Stimulated activated CD4-positive, alpha-beta T cell treated with anti-CD3 and anti-CD28 coated beads, Interleukin-2, amount 100 ng/mL, for 4 hours (primary cell): ENCODE data around the gene PSMD2.
A peak's percentile ranks its signal among the peaks of the same experiment; 100 is the strongest.
"Not testable (repeated sequence)": the region's sequence is repeated elsewhere in the genome, so short reads cannot be mapped to it uniquely, and the experiment has no call there.

ENCODE experiments used
- DNase-seq: peaks from one replicate; pipeline ENCODE4 v3.0.0-alpha.2; 2020; ENCODE audit warnings: low read depth

Gene PSMD2

DNA sequence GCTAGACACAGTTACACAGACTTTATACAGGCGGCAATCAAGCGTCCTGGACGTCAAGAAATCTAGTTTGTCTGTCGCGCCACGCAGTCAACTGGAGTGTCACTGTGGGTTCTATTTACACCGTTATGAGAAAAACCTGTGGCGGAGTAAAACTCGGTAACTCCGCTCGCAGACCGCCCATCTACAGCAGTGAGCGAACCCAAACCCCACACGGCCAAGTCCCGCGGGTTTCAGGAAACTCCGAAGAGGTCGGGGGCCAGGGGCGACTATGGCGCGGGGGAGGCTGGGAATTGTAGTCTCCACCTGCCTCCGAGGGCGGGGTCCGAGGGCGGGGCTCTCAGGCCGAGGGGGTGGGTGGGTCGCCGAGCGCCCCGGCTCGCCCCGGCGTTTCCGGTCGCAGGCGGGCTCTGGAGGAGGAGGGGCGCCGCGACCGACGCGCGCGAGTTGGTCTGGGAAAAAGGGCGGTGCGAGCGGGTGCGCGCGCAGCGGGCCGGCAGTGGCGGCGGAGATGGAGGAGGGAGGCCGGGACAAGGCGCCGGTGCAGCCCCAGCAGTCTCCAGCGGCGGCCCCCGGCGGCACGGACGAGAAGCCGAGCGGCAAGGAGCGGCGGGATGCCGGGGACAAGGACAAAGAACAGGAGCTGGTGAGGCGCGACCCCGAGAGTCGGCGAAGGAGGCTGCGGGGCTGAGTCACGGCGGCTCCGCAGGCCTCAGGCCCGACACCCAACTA lies at the start of gene PSMD2:
PSMD2 (plus strand) TSS at position 483 of the 729 bp plus-strand sequence; CDS start at position 509, 26 bp downstream.
- DNase-seq = peak; percentile 98

DNA sequence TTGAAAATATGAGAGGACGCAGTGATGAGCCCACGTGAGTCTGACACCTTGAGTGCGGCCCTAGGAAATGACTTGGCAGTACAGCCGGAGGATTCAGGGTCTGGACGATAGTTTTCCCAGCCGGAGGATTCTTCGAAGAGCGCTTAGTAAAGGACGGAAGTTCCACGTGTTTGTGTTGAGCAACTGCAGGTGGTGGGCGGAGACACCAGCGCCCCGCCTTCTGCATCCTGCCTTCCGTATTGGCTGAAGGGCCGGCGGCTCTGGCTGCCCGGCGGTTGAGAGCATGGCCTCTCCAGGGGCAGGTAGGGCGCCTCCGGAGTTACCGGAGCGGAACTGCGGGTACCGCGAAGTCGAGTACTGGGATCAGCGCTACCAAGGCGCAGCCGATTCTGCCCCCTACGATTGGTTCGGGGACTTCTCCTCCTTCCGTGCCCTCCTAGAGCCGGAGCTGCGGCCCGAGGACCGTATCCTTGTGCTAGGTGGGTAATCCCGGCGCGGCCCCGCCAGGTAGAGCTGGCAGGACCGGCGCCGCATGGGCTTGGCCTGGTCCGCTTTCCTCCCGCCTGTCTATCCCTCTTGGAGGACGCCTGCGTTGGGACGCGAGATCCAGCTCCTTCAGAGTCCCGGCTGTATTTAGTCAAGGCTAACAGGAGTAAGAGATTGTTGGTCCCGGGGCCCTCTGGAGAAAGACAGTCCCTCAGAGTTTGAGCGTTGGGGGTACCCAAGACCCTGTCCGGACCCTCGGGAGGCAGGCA lies 49.5 kb upstream of the PSMD2 start, which contains the start of gene EEF1AKMT4:
EEF1AKMT4 (plus strand) TSS at position 261 of the 755 bp plus-strand sequence; CDS start at position 284, 23 bp downstream.
- peak; percentile 93 for DNase-seq

DNA sequence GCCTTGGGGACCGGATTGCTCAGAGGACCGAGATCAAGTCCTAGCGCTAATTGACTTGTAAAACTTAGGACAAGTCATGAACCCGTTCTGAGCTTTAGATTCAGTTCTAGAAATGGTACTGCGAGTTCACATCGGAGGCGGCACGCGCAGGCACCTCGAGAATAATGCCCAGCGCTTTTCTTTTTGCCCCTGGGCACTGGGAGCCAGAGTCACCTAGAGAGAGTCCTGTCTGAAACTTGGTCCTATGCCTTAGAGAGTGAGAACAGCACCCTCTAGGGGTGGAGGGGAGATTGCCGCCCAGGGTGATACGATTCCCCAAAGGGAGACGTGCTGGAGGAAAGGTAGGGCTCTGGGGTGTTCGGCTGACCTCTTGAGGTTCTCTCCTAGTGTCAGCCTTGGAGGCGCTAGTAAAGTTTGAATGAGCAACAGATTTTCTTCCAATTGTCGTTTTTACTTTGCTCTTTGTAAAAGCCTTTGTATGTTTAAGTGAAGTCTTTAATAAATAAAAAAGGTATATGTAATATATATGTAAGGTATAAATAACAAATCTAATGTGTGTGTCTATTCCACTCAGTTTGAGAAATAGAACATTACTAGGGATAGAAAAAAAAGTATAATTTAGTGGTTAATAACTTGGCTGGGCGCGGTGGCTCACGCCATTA lies 48.7 kb upstream of the PSMD2 start:
- DNase-seq = peak; percentile 85

DNA sequence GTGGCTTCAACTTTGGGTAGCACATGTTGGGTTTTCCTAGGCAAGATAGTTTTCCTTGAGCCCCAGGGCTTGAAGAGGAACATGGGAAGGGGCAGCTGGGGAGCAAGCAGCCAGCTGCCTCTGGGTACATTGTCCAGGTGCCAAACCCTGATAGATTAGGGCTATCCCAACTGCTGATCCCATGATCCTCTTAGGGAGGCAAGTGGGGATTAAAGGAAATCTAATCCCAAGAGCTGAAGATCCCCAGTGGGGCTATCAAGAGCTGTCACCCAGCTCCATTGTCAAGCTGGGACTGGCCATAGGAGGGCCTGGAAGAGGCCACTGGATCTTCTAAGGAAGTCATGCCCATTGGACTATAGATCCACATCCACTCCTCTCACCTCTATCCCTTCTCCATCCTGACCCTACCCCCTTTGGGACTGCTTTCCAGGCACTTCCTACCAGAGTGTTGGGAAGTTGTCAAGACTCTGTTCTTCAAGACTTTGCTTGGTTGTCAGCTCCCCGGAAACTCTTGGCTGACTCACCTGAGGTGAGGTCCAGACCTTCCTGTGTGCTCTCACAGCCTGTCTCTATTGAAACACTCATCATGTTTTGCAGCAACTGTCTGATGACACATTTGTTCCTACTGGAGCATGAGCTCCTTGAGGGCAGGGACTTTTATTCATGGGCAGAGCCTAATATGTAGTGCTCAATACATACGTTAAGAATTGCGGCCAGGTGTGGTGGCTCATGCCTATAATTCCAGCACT lies 43.6 kb upstream of the PSMD2 start:
- no peak for DNase-seq

DNA sequence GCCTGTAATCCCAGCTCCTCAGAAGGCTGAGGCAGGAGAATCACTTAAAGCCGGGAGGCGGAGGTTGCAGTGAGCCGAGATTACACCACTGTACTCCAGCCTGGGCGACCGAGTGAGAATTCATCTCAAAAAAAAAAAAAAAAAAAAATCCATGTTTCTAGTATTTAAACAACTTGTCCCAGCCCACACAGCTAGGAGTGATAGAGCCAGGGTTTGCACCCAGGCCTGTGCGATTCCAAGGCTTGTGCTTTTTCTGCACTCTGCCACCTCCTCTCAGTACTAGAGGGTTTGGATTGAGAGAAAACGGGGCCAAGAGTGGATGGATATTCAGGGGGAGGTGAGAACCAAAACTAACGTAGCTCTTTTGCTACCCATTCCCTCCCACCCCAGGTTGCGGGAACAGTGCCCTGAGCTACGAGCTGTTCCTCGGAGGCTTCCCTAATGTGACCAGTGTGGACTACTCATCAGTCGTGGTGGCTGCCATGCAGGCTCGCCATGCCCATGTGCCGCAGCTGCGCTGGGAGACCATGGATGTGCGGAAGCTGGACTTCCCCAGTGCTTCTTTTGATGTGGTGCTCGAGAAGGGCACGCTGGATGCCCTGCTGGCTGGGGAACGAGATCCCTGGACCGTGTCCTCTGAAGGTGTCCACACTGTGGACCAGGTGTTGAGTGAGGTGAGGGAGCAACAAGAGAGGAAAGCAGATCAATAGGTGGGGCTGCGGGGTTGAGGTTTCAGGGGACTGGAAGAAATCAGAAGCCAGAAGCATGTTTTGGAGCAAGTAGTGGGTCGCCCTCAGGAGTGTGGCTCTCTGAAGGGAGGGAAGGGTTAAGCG lies 41.7 kb upstream of the PSMD2 start:
- no peak for DNase-seq

DNA sequence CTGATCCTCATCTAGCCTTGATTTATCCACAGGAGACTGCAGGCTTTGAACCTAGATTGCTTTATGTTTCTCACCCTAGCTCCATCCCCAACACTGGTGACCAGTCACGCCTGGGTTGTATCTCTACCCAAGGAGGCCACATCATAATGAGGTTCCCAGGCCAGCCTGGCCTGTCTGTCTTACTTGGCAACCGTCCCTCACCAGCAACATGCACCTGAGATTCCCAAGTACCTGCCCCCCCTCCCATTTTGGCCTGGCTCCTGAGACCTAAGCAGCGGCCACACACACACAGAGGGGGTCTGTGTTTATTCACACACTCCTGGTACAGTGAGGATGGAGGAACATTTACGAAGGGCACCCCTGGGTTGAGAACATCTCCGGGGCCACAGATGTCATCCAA lies 40.1 kb upstream of the PSMD2 start:
- DNase-seq = no peak

DNA sequence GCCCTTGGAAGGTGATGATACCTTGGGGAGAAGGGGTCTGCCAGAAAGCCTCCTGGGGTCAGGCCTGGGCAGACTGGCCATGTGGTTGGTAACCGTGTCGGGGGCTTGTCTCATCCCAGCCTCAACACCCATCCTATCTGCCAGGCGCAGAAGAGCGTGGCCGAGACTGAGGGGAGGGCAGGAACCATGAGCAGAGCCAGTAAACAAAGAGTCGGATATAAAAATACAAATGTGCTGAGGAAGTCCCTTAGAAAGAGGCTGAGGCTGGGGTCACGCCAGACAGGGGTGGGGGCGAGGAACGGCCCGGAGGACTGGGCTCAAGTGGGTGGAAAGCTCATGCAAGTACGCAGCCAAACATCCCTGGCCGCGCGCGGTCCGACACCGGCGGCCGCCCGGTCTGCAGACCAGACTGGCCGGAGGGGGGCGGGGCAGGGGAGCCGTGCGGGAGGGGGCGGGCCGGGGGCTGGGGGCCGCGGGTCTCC lies 39.6 kb upstream of the PSMD2 start:
- DNase-seq = no peak

DNA sequence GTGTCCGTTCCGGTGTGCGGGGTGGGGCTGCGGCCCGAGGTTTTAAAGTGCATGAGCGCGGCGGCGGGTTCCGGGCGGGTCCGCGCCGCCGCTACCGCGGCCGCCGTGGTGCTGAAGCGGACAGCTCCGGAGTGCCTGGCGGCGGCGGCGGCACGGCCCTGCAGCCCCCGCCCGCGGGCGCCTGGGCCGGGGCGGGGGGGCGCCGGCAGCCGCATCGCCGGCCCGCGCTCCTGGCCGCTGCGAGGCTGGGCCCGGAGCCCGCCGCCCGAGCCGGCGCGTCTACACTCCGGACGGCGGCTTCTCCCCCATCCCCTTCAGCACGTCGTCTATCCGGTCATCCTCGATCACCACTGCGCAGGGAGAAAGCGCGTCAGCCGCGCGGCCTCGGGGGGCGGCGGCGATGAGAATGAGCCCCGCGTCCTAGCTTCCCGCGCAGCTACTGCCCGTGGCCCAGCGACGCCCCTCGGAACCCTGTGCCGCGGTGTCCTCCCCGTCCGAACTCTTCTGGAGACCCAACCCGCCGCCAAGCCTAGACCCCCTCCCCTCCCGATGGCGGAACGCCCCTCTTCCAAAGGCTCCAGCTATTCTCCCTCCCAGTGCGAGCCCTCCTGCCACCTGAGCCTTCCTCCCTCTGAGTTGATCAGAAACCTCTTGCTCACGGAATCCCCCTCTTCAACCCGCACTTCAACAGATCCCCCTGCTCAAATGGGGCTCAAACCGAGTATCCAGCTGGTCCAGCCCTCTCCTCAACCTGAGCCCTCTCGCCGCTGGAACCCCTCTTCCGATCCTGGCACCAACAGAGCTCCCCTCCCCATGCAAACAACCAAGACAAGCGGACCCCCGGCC lies 38.9 kb upstream of the PSMD2 start:
- no peak for DNase-seq

DNA sequence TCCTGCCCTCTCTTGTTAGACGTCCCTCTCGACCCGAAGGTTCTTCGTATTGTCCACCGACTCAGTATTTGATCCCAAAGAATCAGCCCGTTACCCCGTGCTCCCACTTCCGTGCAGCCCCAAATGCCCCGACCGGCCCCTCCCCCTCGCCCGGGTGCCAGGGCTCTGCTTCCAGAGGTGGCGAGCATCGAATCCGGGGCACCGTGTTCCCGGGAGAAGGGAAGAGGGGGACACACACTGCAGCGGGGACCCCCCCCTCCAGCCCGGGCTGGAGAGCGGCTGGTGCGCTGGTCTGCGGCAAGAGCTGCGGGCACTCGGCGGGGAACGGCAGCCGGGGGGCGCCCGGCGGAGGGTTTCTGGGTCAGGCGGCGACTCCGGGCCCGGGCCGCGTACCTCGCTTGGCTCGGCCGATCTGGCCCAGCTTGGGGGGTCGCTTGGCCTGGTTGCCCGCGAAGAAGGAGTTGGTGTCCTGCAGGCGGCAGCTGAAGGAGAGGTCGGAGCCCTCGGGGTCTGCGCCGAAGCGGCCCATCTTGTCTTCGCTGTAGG lies 38.2 kb upstream of the PSMD2 start:
- no peak for DNase-seq

DNA sequence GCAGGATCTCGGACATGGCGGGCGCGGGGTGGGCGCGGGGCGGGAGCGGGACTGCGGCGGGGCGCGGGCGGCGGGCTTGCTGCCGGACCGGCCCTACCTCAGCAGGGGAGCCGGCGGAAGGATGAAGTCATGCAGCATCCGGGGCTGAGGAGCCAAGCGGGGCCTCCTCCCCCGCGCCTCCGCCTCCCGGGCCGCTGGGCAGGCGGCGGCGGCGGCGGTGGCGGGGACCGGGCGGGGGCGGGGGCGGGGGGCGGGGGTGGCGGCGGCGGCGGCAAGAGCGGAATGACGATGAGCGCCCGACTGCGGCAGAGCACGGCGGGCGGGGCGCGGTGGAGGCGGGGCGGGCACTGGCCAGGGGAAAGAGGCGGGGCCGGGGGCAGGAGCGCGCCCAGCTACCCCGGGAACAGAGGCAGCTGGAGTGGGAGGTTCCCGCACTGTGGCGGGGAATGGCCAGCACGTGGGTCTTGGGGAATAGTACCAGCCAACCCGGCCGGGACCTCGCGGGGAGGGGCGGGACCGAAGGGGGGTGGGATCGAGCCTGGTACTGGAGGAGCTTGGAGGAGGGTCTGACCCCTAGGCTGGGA lies 37.7 kb upstream of the PSMD2 start, which contains the start of gene CAMK2N2:
CAMK2N2 (minus strand) TSS at position 284 of the 584 bp plus-strand sequence; CDS start at position 16, 268 bp downstream.
- peak; percentile 32 for DNase-seq

DNA sequence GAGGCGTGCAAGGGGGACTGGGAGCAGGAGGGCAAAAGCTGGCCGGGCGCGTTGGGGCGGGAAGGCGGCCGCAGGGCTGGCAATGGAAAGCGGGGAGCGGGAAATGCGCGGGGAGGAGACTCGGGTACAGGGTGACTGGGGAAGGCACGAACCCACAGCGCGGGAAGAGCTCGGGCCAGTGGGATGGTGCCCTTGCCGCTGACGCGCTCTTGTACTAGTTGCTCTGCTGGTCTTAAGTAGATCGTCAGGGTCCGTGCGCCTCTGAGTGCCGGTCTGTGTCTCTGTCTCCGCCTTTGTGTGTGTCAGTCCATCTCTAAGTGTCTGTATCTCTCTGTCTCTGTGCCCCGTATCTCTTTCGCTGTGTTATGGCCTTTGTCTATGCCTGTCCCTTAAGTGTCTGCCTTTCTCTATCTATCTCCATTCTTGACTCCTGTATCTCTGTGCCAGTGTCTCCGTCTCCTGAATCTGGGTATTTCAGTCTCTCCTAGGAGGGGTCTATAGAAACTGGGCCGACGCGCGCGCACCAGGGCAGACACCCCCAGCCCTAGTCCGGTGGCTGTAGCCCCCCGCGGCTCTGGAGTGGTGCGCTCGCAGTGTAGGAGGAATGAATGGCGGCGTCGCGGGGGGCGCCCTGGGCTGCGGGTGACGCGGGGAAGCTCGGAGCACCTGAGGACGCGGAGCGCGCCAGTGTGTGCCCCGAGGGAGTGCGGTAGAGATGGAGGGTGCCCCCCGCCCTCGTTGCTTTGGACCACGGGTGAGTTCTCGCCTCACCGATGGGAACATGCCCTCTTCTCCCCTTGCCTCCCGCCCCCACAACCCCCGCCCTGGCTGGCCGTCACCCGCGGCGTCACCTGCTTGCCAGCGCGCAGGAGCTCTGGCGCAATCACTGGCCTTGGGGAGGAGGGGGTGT lies 36.9 kb upstream of the PSMD2 start:
- DNase-seq = no peak

DNA sequence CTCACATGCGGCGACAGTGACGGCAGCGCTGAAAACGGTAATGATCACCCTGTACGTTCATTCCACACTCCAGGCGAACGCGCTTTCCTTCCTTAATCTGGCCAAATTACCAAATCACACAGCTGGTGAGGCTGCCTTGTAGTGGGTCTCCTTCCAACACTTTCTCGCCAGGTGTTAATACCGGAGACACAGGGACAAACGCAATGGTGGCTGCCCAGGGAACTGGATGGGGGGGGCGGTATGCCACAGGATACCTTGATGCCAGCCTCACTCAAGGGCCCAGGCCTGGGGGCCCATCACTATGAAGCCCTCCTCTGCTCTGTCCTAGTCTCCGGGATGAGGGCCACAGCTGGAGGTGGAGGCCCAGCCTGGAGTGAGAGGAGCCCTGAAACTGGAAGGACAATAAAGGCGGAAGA lies 36.3 kb upstream of the PSMD2 start:
- DNase-seq = no peak

DNA sequence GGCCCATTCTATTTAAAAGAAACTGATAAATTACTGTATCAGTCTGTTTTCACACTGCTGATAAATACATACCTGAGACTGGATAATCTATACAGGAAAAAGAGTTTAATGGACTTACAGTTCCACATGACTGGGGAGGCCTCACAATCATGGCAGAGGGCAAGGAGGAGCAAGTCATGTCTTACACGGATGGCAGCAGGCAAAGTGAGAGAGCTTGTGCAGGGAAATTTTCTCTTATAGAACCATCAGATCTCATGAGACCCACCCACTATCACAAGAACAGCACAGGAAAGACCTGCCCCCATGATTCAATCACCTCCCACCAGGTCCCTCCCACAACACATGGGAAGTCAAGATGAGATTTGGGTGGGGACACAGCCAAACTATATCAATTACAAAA lies 31.8 kb upstream of the PSMD2 start:
- DNase-seq = not testable (repeated sequence)

DNA sequence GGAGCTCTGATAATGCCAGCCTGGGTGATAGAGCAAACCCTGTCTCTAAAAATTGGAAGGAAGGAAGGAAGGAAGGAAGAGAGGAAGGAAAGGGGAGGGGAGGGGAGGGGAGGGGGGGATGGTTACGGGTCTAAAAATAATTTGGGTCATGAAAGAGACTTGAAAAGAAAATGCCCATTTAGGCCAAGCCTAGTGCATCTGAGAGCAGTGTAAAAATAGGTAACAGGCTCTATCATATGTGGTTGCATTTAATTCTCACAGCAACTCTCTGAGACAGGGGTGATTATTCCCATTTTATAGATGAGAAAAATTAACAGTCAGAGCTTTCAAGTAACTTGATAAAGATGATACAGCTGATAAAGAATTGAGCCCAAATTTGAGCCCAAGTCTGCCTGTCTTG lies 26.8 kb upstream of the PSMD2 start:
- DNase-seq = no peak

DNA sequence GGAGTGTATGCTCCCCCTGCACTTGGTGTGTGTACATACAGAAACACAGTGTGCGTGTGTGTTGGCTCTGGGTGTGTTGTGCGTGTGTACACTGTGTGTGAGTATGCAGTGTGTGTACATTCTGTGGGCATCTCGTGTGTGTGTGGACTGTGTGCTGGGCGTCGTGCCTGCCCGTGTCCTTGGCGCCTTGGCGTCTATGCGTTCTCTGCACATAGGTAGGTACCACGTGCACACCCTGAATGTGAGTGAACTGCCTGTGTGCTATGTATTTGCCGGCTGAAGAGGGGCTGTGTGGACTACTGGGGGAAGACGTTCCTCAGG lies 23.7 kb upstream of the PSMD2 start:
- DNase-seq = no peak

DNA sequence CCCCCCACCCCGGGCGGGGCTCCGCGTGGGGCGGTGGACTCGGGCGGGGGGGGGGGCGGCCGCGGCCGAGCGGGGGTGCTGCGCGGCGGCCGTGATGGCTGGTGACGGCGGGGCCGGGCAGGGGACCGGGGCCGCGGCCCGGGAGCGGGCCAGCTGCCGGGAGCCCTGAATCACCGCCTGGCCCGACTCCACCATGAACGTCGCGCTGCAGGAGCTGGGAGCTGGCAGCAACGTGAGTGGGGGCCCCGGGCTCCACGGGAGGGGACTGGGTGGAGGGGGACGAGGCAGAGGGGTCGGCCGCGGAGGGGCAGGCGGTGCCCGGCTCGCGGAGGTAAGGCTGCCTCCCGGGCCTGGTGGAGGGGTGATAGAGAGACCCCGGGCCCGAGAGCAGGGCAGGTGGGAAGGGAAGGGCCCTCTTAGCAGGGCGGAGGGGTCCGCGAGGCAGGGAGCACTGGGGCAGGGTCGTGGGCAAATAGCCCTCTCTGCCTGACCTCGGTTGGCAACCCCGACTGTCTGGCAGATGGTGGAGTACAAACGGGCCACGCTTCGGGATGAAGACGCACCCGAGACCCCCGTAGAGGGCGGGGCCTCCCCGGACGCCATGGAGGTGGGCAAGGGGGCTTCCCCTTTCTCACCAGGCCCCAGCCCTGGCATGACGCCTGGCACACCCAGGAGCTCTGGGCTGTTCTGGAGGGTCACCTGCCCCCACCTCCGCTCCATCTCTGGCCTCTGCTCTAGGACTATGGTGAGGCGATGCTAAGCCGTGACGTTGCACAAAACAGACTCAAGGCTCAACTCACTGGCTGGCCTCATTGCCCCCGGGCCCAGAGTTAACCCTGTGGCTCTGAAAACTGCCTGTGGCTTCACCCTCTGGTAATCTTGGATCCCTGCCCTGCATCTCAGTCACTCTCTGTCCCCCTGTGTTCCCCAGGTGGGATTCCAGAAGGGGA lies 22.8 kb upstream of the PSMD2 start, which contains the start of gene ECE2:
ECE2 (plus strand) TSS at position 62 of the 950 bp plus-strand sequence; CDS start at position 194, 132 bp downstream.
- no peak for DNase-seq

DNA sequence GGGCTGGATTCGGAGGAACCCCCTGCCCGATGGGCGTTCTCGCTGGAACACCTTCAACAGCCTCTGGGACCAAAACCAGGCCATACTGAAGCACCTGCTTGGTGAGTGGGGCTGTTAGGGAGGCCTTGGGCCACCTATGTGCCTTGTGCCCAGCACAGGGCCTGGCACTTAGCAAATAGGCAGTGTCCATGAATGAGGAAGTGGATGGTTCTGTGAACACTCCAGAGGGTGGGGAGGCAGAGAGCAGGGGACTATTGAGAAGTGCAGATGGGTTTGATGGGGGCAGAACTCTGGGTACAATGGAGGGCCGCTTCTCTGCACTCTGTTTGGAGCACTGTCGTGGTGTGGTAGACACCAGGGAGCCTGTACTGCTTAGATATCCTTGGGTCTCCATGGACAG lies 21.7 kb upstream of the PSMD2 start:
- DNase-seq = no peak
